ENCODE results near the gene PPP1R3G. TPM values are rescaled to one million over a fixed set of nuclear protein-coding genes. Genes with fewer than 3 reads are reported as not detected.

The PPP1R3G gene
- total and polyA plus RNA-seq, 3 experiments from 2014 or later = not detected

DNA sequence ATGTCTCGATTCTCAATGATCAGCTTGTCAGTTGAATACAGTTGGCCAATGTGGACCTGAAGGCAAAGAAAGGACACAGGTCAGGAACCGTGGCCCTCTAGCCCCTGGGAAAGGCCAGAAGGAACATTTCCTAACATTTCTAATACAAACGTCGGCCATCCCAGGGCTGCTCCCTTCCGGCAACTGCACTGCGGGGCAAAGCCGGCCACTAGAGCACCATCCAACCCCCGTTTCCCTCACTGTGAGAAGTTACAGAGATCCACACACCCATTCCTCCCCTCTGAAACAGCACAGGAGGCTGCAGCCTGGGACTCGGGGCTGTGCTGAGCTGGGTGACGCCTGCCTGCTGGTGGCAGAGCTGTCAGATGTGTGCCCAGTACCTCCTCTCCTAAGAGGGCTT is 24.3 kb downstream of the PPP1R3G start:
- Histone ChIP-seq H3K36me3 (ENCODE audit: insufficient read depth, low read length) (no peaks in the 10 kb centered on the region), H3K4me1 (ENCODE audit: insufficient read depth, low read length) (no peaks in the 10 kb centered on the region), H3K27me3 (ENCODE audit: insufficient read depth, low read length, poor library complexity, severe bottlenecking) (no peaks in the 10 kb centered on the region), H3K9me3 (ENCODE audit: low read length) (no peaks in the 10 kb centered on the region), H3K4me3 (ENCODE audit: low read length) (no peak overlapping the region), H3K27ac (ENCODE audit: low read depth, low read length) (no peak overlapping the region)
- POLR2A ChIA-PET = no interaction called here
- Mint-ChIP-seq H3K36me3 (peaks cover 0 to 18% (median 10%) of the 10 kb centered on the region in 3 donors), H3K27ac (no peak overlapping the region), H3K27me3 (no peaks in the 10 kb centered on the region), H3K4me3 (no peak overlapping the region), H3K9me3 (no peaks in the 10 kb centered on the region), H3K4me1 (no peaks in the 10 kb centered on the region)
- CTCF ChIA-PET = no interaction called here
- no peak for DNase-seq

DNA sequence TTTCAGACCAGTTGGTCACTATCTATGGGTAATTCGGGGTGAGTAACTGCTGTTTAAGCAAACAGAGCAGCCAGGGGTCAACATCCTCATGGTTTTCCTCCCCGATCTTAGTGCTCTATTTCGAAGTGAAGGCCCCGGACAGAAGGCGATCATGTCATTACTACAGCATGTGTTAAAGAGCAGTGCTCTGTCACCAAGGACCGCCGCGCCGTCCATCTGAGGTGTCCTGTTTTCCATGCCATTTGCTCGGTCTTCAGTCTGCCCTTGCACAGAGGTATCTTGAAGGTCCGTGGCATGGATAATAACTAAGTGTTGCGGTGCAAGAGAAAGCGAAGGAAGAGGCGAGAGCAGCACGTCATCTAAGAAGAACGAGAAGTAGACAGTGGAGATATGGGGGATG is 25.1 kb downstream of the PPP1R3G start:
- H3K4me1 ChIP-seq (ENCODE audit: insufficient read depth, low read length) = no peaks in the 10 kb centered on the region
- no peak for DNase-seq
- no peak overlapping the region for H3K27ac Mint-ChIP-seq
- no peak overlapping the region for H3K4me3 Mint-ChIP-seq
- no peak overlapping the region for H3K4me3 ChIP-seq (ENCODE audit: low read length)
- no peaks in the 10 kb centered on the region for H3K36me3 ChIP-seq (ENCODE audit: insufficient read depth, low read length)
- H3K27ac ChIP-seq (ENCODE audit: low read depth, low read length) = no peak overlapping the region
- H3K9me3 Mint-ChIP-seq = no peaks in the 10 kb centered on the region
- POLR2A ChIA-PET = no interaction called here
- peaks cover 0 to 14% (median 10%) of the 10 kb centered on the region in 3 donors for H3K36me3 Mint-ChIP-seq
- no peaks in the 10 kb centered on the region for H3K27me3 ChIP-seq (ENCODE audit: insufficient read depth, low read length, poor library complexity, severe bottlenecking)
- no peaks in the 10 kb centered on the region for H3K27me3 Mint-ChIP-seq
- no peaks in the 10 kb centered on the region for H3K9me3 ChIP-seq (ENCODE audit: low read length)
- CTCF ChIA-PET = no interaction called here
- H3K4me1 Mint-ChIP-seq = no peaks in the 10 kb centered on the region

DNA sequence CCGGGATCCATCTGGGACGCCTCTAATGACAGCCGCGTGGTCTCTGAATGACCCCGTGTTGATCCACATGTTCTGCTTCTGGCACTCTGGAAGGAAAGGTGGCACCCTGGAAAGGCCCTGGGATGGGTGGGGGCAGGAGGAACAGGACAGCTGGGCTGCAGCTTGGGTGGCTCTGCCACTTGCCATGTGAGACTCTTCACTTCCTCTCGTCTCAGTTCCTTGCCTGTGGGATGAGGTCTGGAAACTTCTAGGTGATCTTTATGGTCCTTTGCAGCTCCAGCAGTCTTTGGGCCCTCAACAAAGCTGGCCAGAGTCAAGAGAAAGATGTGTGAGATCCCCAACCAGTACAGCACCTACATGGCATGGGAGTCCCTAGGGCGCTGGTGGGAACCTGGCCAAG is 26.5 kb downstream of the PPP1R3G start:
- Histone ChIP-seq H3K36me3 (ENCODE audit: insufficient read depth, low read length) (no peaks in the 10 kb centered on the region), H3K9me3 (ENCODE audit: low read length) (no peaks in the 10 kb centered on the region), H3K27me3 (ENCODE audit: insufficient read depth, low read length, poor library complexity, severe bottlenecking) (no peaks in the 10 kb centered on the region), H3K4me3 (ENCODE audit: low read length) (no peak overlapping the region), H3K4me1 (ENCODE audit: insufficient read depth, low read length) (no peaks in the 10 kb centered on the region), H3K27ac (ENCODE audit: low read depth, low read length) (no peak overlapping the region)
- no peak for DNase-seq
- no peaks in the 10 kb centered on the region for H3K4me1 Mint-ChIP-seq
- ChIA-PET POLR2A (no interaction called here), CTCF (no interaction called here)
- no peaks in the 10 kb centered on the region for H3K27me3 Mint-ChIP-seq
- peaks cover 0 to 14% (median 10%) of the 10 kb centered on the region in 3 donors for H3K36me3 Mint-ChIP-seq
- H3K27ac Mint-ChIP-seq = peak overlapping the region in 1 of 8 donors; percentile 22
- no peak overlapping the region for H3K4me3 Mint-ChIP-seq
- H3K9me3 Mint-ChIP-seq = no peaks in the 10 kb centered on the region

GRCh38 chr6:5112066-5112799 is 27.1 kb downstream of the PPP1R3G start:
- H3K4me3 Mint-ChIP-seq = no peak overlapping the region
- no peak for DNase-seq
- H3K9me3 Mint-ChIP-seq = no peaks in the 10 kb centered on the region
- H3K36me3 Mint-ChIP-seq = peaks cover 0 to 14% (median 10%) of the 10 kb centered on the region in 3 donors
- no peak overlapping the region for H3K27ac Mint-ChIP-seq
- H3K4me1 Mint-ChIP-seq = no peaks in the 10 kb centered on the region
- H3K4me3 ChIP-seq (ENCODE audit: low read length) = no peak overlapping the region
- H3K4me1 ChIP-seq (ENCODE audit: insufficient read depth, low read length) = no peaks in the 10 kb centered on the region
- ChIA-PET POLR2A (no interaction called here), CTCF (interaction anchor here (1.1 to 1.3 kb wide), 2 partner anchors 9 to 32 kb away, joined by 3 read pairs; no protein-coding TSS in a partner anchor)
- H3K27me3 ChIP-seq (ENCODE audit: insufficient read depth, low read length, poor library complexity, severe bottlenecking) = no peaks in the 10 kb centered on the region
- no peaks in the 10 kb centered on the region for H3K36me3 ChIP-seq (ENCODE audit: insufficient read depth, low read length)
- no peak overlapping the region for H3K27ac ChIP-seq (ENCODE audit: low read depth, low read length)
- H3K9me3 ChIP-seq (ENCODE audit: low read length) = no peaks in the 10 kb centered on the region
- no peaks in the 10 kb centered on the region for H3K27me3 Mint-ChIP-seq

DNA sequence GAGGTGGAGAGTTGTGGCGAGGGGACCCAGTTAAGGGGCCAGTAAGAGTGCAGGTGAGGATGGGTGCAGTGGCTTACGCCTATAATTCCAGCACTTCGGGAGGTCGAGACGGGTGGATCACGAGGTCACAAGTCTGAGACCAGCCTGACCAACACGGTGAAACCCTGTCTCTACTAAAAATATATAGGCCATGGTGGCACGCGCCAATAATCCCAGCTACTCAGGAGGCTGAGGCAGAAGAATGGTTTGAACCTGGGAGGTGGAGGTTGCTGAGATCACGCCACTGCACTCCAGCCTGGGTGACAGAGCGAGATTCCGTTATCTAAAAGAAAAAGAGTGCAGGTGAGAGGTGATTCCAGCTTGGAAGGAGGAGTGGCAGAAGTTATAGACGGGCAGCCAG is 28.0 kb downstream of the PPP1R3G start:
- Histone ChIP-seq H3K4me3 (ENCODE audit: low read length) (no peak overlapping the region), H3K27me3 (ENCODE audit: insufficient read depth, low read length, poor library complexity, severe bottlenecking) (no peaks in the 10 kb centered on the region), H3K4me1 (ENCODE audit: insufficient read depth, low read length) (no peaks in the 10 kb centered on the region), H3K9me3 (ENCODE audit: low read length) (no peaks in the 10 kb centered on the region), H3K36me3 (ENCODE audit: insufficient read depth, low read length) (no peaks in the 10 kb centered on the region), H3K27ac (ENCODE audit: low read depth, low read length) (no peak overlapping the region)
- H3K27me3 Mint-ChIP-seq = no peaks in the 10 kb centered on the region
- no peak overlapping the region for H3K27ac Mint-ChIP-seq
- no peak for DNase-seq
- H3K9me3 Mint-ChIP-seq = no peaks in the 10 kb centered on the region
- POLR2A ChIA-PET = no interaction called here
- CTCF ChIA-PET = interaction anchor here (1.1 to 1.3 kb wide), 2 partner anchors 10 to 31 kb away, joined by 3 read pairs; no protein-coding TSS in a partner anchor
- H3K4me1 Mint-ChIP-seq = no peaks in the 10 kb centered on the region
- no peak overlapping the region for H3K4me3 Mint-ChIP-seq
- H3K36me3 Mint-ChIP-seq = peaks cover 0 to 14% (median 10%) of the 10 kb centered on the region in 3 donors

GRCh38 chr6:5115168-5115567 is 30.0 kb downstream of the PPP1R3G start:
- H3K36me3 ChIP-seq (ENCODE audit: insufficient read depth, low read length) = no peaks in the 10 kb centered on the region
- CTCF ChIA-PET = no interaction called here
- H3K27ac Mint-ChIP-seq = no peak overlapping the region
- no peaks in the 10 kb centered on the region for H3K27me3 Mint-ChIP-seq
- H3K27ac ChIP-seq (ENCODE audit: low read depth, low read length) = no peak overlapping the region
- no peaks in the 10 kb centered on the region for H3K9me3 ChIP-seq (ENCODE audit: low read length)
- no peaks in the 10 kb centered on the region for H3K9me3 Mint-ChIP-seq
- H3K4me3 ChIP-seq (ENCODE audit: low read length) = no peak overlapping the region
- no peak for DNase-seq
- H3K4me3 Mint-ChIP-seq = no peak overlapping the region
- H3K36me3 Mint-ChIP-seq = peaks cover 0 to 14% (median 8%) of the 10 kb centered on the region in 3 donors
- no peaks in the 10 kb centered on the region for H3K27me3 ChIP-seq (ENCODE audit: insufficient read depth, low read length, poor library complexity, severe bottlenecking)
- no peaks in the 10 kb centered on the region for H3K4me1 ChIP-seq (ENCODE audit: insufficient read depth, low read length)
- H3K4me1 Mint-ChIP-seq = no peaks in the 10 kb centered on the region
- POLR2A ChIA-PET = no interaction called here

- no peaks in the 10 kb centered on the region for H3K9me3 Mint-ChIP-seq
- no peaks in the 10 kb centered on the region for H3K27me3 Mint-ChIP-seq
- CTCF ChIA-PET = no interaction called here
- H3K36me3 Mint-ChIP-seq = peaks cover 0 to 9% (median 3%) of the 10 kb centered on the region in 3 donors
- no peak overlapping the region for H3K27ac Mint-ChIP-seq
- no peaks in the 10 kb centered on the region for H3K27me3 ChIP-seq (ENCODE audit: insufficient read depth, low read length, poor library complexity, severe bottlenecking)
- DNase-seq = no peak
- no peak overlapping the region for H3K4me3 Mint-ChIP-seq
- H3K4me3 ChIP-seq (ENCODE audit: low read length) = no peak overlapping the region
- H3K4me1 ChIP-seq (ENCODE audit: insufficient read depth, low read length) = no peaks in the 10 kb centered on the region
- no peak overlapping the region for H3K27ac ChIP-seq (ENCODE audit: low read depth, low read length)
- no peaks in the 10 kb centered on the region for H3K9me3 ChIP-seq (ENCODE audit: low read length)
- peaks cover 0 to 1% (median 0%) of the 10 kb centered on the region in 3 donors for H3K4me1 Mint-ChIP-seq
- POLR2A ChIA-PET = no interaction called here
- no peaks in the 10 kb centered on the region for H3K36me3 ChIP-seq (ENCODE audit: insufficient read depth, low read length)
Measured at GRCh38 chr6:5116243-5116991, 31.3 kb downstream of the PPP1R3G start.

DNA sequence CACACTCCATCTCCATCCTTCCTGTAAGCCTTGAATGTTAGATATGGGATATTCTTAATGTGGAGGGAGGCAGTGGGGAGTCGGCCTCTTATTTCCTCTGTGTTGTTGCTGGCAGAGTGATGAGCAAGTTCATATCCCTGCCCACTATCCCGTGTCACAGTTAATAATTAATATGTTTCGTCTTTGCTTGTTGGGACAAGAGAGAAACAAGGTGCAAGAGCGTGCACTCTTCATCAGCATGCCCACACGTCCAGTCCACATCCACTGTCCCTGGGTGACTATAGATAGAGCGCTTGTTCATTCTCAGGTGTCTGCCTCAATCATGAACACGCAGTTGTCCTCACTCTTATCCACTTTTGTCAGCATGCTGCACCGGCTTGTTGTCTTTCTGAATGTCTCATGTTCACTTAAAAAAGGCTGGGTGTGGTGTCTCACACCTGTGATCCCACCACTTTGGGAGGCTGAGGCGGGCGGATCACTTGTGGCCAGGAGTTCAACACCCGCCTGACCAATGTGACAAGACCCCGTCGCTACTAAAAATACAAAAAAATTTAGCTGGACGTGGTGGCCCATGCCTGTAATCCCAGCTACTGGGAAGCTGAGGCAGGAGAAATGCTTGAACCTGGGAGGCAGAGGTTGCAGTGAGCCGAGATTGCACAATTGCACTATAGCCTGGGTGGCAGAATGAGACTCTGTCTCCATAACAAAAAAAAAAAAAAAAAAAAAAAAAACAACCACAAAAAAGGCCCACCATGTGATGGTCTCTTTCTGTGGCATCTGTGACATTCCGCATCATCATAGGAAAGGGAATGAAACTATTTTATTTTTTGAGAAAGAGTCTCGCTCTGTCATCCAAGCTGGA is 34.2 kb downstream of the PPP1R3G start:
- H3K4me3 ChIP-seq (ENCODE audit: low read length) = no peak overlapping the region
- H3K4me3 Mint-ChIP-seq = no peak overlapping the region
- peaks cover 0 to 1% (median 0%) of the 10 kb centered on the region in 3 donors for H3K4me1 Mint-ChIP-seq
- CTCF ChIA-PET = no interaction called here
- H3K4me1 ChIP-seq (ENCODE audit: insufficient read depth, low read length) = no peaks in the 10 kb centered on the region
- no peaks in the 10 kb centered on the region for H3K36me3 ChIP-seq (ENCODE audit: insufficient read depth, low read length)
- no peaks in the 10 kb centered on the region for H3K9me3 ChIP-seq (ENCODE audit: low read length)
- H3K27me3 ChIP-seq (ENCODE audit: insufficient read depth, low read length, poor library complexity, severe bottlenecking) = no peaks in the 10 kb centered on the region
- no peak for DNase-seq
- peaks cover 0 to 1% (median 0%) of the 10 kb centered on the region in 3 donors for H3K36me3 Mint-ChIP-seq
- no peaks in the 10 kb centered on the region for H3K9me3 Mint-ChIP-seq
- no peak overlapping the region for H3K27ac Mint-ChIP-seq
- no peak overlapping the region for H3K27ac ChIP-seq (ENCODE audit: low read depth, low read length)
- H3K27me3 Mint-ChIP-seq = no peaks in the 10 kb centered on the region
- POLR2A ChIA-PET = no interaction called here
